ENCODE measurements around the gene FAM72D.
"Not testable (repeated sequence)": the region's sequence is repeated elsewhere in the genome, so short reads cannot be mapped to it uniquely, and the experiment has no call there.

DNA sequence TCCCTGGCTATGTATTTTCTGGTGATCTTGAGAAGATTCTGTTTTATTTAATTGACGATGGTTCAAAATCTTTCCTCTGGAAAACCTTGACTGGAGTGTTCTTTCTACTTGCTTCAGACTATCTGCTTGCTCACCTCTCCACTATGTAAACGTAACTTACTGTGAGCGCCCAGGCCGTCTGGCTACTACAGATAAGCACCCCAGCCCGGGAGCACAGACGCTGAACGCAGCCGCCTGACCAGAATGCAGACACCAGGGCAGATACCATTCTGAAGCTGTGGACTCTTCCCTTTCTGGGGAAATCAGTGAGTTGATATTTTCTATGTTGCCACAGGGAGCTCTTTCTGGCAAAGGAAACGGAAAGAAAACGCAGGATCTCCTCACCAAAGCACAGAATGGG is 29.3 kb upstream of the FAM72D start:
- TF ChIP-seq, protein P1, sequence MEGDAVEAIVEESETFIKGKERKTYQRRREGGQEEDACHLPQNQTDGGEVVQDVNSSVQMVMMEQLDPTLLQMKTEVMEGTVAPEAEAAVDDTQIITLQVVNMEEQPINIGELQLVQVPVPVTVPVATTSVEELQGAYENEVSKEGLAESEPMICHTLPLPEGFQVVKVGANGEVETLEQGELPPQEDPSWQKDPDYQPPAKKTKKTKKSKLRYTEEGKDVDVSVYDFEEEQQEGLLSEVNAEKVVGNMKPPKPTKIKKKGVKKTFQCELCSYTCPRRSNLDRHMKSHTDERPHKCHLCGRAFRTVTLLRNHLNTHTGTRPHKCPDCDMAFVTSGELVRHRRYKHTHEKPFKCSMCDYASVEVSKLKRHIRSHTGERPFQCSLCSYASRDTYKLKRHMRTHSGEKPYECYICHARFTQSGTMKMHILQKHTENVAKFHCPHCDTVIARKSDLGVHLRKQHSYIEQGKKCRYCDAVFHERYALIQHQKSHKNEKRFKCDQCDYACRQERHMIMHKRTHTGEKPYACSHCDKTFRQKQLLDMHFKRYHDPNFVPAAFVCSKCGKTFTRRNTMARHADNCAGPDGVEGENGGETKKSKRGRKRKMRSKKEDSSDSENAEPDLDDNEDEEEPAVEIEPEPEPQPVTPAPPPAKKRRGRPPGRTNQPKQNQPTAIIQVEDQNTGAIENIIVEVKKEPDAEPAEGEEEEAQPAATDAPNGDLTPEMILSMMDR (IDR thresholded peaks at IDR 0.05; ENCODE audit: control extremely low read depth in 1 of 3, insufficient read depth in 1 of 3, low read depth in 1 of 3, low read length in 3 of 3), result not testable (repeated sequence)
- TF ChIP-seq KDM1A (IDR thresholded peaks at IDR 0.05; ENCODE audit: borderline replicate concordance, low read length); GTF2F1 (IDR thresholded peaks at IDR 0.05; ENCODE audit: borderline replicate concordance, low read depth, low read length); CREB1 (IDR thresholded peaks at IDR 0.05); POLR2AphosphoS5 (IDR thresholded peaks at IDR 0.05; ENCODE audit: low read depth, low read length); POLR2A (IDR thresholded peaks at IDR 0.05; ENCODE audit: control extremely low read depth in 1 of 2, low read depth in 2 of 2, low read length in 2 of 2); ATF2 (IDR thresholded peaks at IDR 0.05; ENCODE audit: low read length): not testable (repeated sequence)
- TF ChIP-seq, protein P2, sequence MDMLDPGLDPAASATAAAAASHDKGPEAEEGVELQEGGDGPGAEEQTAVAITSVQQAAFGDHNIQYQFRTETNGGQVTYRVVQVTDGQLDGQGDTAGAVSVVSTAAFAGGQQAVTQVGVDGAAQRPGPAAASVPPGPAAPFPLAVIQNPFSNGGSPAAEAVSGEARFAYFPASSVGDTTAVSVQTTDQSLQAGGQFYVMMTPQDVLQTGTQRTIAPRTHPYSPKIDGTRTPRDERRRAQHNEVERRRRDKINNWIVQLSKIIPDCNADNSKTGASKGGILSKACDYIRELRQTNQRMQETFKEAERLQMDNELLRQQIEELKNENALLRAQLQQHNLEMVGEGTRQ (IDR thresholded peaks at IDR 0.05; ENCODE audit: low read length), result not testable (repeated sequence)
